ENCODE results near the gene ALOX5.

Gene ALOX5

DNA sequence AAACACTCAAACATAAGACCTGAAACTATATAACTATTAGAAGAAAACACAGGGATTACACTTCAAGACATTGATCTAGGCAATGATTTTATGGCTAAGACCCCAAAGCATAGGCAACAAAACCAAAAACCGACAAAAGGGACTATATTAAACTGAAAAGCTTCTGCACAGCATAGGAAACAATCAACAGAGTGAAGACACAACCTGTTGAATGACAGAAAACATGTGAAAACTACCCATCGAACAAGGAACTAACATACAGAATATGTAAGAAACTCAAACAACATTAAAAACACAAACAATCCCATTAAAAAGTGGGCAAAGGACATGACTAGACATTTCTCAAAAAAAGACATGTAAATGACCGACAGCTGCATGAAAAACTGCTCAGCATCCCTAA is 109.0 kb downstream of the ALOX5 start:
- Histone ChIP-seq H3K36me3 (ENCODE audit: control insufficient read depth, insufficient read depth, low read length) (no peaks in the 10 kb centered on the region), H3K79me2 (peaks cover 8% of the 10 kb centered on the region), H2AFZ (no peak overlapping the region)

DNA sequence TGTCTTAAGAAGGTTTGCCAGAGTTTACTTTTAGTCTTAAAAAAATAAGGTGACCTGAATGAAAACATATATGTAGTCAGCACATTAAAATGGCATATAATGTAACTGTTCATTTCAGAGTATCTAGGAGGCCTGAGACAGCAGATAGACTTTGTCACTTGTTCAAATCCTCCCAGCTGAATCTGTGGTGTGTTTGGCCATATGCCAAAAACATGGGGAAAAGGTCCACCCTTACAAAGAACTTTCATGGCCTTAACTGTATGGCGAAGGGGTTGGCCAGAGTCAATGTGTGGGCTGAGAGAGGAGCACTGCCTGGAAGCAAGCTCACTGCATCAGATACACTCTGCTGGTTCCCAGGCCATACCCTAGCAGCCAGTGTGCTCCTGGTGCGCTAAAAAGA is 113.7 kb downstream of the ALOX5 start:
- peaks cover 11% of the 10 kb centered on the region for H3K79me2 ChIP-seq
- H3K4me3 ChIP-seq (ENCODE audit: low read depth, low read length) = no peak overlapping the region
- TF ChIP-seq, protein P1, sequence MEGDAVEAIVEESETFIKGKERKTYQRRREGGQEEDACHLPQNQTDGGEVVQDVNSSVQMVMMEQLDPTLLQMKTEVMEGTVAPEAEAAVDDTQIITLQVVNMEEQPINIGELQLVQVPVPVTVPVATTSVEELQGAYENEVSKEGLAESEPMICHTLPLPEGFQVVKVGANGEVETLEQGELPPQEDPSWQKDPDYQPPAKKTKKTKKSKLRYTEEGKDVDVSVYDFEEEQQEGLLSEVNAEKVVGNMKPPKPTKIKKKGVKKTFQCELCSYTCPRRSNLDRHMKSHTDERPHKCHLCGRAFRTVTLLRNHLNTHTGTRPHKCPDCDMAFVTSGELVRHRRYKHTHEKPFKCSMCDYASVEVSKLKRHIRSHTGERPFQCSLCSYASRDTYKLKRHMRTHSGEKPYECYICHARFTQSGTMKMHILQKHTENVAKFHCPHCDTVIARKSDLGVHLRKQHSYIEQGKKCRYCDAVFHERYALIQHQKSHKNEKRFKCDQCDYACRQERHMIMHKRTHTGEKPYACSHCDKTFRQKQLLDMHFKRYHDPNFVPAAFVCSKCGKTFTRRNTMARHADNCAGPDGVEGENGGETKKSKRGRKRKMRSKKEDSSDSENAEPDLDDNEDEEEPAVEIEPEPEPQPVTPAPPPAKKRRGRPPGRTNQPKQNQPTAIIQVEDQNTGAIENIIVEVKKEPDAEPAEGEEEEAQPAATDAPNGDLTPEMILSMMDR (IDR thresholded peaks at IDR 0.05) = no peak
- no peaks in the 10 kb centered on the region for H3K4me1 ChIP-seq
- no peaks in the 10 kb centered on the region for H3K9me3 ChIP-seq (ENCODE audit: control insufficient read depth, low read length)
- H3K36me3 ChIP-seq (ENCODE audit: control insufficient read depth, insufficient read depth, low read length) = no peaks in the 10 kb centered on the region
- H3K4me2 ChIP-seq (ENCODE audit: low read length) = no peak overlapping the region
- no peak overlapping the region for H2AFZ ChIP-seq
- no peak overlapping the region for H3K27ac ChIP-seq
- no peaks in the 10 kb centered on the region for H3K27me3 ChIP-seq (ENCODE audit: control insufficient read depth, insufficient read depth, low read length)
- no peak overlapping the region for H3K9ac ChIP-seq

More for the DNA sequence above, 109.0 kb downstream of the ALOX5 start:
- Histone ChIP-seq H3K9me3 (ENCODE audit: control insufficient read depth, low read length) (no peaks in the 10 kb centered on the region), H3K9ac (no peak overlapping the region), H3K27ac (no peak overlapping the region), H3K4me3 (ENCODE audit: low read depth, low read length) (no peak overlapping the region), H3K27me3 (ENCODE audit: control insufficient read depth, insufficient read depth, low read length) (no peaks in the 10 kb centered on the region), H3K4me2 (ENCODE audit: low read length) (no peak overlapping the region), H3K4me1 (no peaks in the 10 kb centered on the region)
- TF ChIP-seq, protein P1 (IDR thresholded peaks at IDR 0.05) = no peak

DNA sequence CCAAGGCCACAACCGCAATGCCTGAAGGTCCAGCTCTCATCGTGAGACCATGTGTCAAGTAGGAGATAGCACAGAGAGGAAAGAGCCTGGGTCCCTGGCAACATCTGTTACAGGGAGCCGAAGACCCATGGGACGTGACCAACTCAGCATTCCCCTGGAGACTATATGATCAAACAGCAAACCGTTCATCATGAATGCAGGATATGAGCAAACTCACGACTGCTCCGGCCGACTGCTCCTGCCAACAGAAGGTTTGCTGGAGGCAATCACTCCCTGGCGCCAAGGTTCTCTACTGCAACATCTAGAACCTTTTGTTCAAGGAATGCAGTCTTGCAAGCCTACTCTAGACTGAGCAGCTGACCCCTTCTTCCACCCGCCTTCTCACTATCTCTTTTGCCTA is 114.3 kb downstream of the ALOX5 start:
- H3K4me2 ChIP-seq (ENCODE audit: low read length) = no peak overlapping the region
- H2AFZ ChIP-seq = no peak overlapping the region
- H3K36me3 ChIP-seq (ENCODE audit: control insufficient read depth, insufficient read depth, low read length) = no peaks in the 10 kb centered on the region
- no peaks in the 10 kb centered on the region for H3K9me3 ChIP-seq (ENCODE audit: control insufficient read depth, low read length)
- H3K79me2 ChIP-seq = peaks cover 13% of the 10 kb centered on the region
- no peak overlapping the region for H3K9ac ChIP-seq
- no peaks in the 10 kb centered on the region for H3K27me3 ChIP-seq (ENCODE audit: control insufficient read depth, insufficient read depth, low read length)
- H3K4me1 ChIP-seq = no peaks in the 10 kb centered on the region
- H3K4me3 ChIP-seq (ENCODE audit: low read depth, low read length) = no peak overlapping the region
- TF ChIP-seq, protein P1 (IDR thresholded peaks at IDR 0.05) = no peak
- no peak overlapping the region for H3K27ac ChIP-seq

DNA sequence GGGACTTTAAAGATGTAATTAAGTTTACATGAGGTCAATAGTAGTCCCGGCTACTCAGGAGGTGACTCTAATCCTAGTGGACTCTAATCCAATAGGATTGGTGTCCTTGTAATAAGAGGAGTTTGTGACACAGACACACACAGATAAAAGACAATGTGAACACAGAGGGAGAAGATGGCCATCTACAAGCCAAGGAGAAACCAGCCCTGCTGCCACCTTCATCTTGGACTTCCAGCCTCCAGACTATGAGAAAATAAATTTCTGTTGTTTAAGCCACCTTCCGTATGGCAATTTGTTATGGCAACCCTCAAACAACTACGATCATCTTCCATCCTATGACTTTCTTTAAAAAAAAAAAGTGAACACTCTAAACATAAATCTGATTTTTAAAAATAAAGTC is 116.3 kb downstream of the ALOX5 start:
- no peak overlapping the region for H3K4me3 ChIP-seq (ENCODE audit: low read depth, low read length)

DNA sequence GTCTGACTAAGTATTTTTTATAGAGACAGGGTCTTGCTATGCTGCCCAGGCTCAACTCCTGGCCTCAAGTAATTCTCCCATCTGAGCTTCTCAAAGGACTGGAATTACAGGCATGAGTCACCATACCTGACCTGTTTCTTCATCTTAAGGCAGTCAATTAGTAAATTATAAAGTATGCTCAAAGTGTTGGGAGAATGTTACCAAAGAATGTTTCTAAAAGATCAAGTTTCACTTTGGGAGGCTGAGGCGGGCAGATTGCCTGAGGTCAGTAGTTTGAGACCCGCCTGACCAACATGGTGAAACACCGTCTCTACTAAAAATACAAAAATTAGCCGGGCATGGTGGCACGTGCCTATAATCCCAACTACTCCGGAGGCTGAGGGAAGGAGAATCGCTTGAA is 117.0 kb downstream of the ALOX5 start:
- no peak overlapping the region for H3K9ac ChIP-seq
- H3K9me3 ChIP-seq (ENCODE audit: control insufficient read depth, low read length) = no peaks in the 10 kb centered on the region
- TF ChIP-seq, protein P1 (IDR thresholded peaks at IDR 0.05) = no peak
- H3K79me2 ChIP-seq = peaks cover 17% of the 10 kb centered on the region
- no peak overlapping the region for H3K27ac ChIP-seq
- H3K36me3 ChIP-seq (ENCODE audit: control insufficient read depth, insufficient read depth, low read length) = no peaks in the 10 kb centered on the region
- H3K27me3 ChIP-seq (ENCODE audit: control insufficient read depth, insufficient read depth, low read length) = no peaks in the 10 kb centered on the region
- H3K4me3 ChIP-seq (ENCODE audit: low read depth, low read length) = no peak overlapping the region
- no peak overlapping the region for H2AFZ ChIP-seq
- H3K4me2 ChIP-seq (ENCODE audit: low read length) = no peak overlapping the region
- H3K4me1 ChIP-seq = no peaks in the 10 kb centered on the region

More for the DNA sequence above, 116.3 kb downstream of the ALOX5 start:
- Histone ChIP-seq H3K9ac (no peak overlapping the region), H3K4me1 (no peaks in the 10 kb centered on the region), H3K36me3 (ENCODE audit: control insufficient read depth, insufficient read depth, low read length) (no peaks in the 10 kb centered on the region), H3K27ac (no peak overlapping the region), H3K4me2 (ENCODE audit: low read length) (no peak overlapping the region), H3K9me3 (ENCODE audit: control insufficient read depth, low read length) (no peaks in the 10 kb centered on the region), H3K27me3 (ENCODE audit: control insufficient read depth, insufficient read depth, low read length) (no peaks in the 10 kb centered on the region), H2AFZ (no peak overlapping the region), H3K79me2 (peaks cover 17% of the 10 kb centered on the region)
- TF ChIP-seq, protein P1 (IDR thresholded peaks at IDR 0.05) = no peak
